Measurements from ENCODE around the gene RAB11FIP3. TPM values are rescaled to one million over a fixed set of nuclear protein-coding genes. Genes with fewer than 3 reads are reported as not detected.
A peak's percentile ranks its signal among the peaks of the same experiment; 100 is the strongest.

Gene RAB11FIP3
- total RNA-seq, 1 donor from 2014 or later = 34.5 TPM

DNA sequence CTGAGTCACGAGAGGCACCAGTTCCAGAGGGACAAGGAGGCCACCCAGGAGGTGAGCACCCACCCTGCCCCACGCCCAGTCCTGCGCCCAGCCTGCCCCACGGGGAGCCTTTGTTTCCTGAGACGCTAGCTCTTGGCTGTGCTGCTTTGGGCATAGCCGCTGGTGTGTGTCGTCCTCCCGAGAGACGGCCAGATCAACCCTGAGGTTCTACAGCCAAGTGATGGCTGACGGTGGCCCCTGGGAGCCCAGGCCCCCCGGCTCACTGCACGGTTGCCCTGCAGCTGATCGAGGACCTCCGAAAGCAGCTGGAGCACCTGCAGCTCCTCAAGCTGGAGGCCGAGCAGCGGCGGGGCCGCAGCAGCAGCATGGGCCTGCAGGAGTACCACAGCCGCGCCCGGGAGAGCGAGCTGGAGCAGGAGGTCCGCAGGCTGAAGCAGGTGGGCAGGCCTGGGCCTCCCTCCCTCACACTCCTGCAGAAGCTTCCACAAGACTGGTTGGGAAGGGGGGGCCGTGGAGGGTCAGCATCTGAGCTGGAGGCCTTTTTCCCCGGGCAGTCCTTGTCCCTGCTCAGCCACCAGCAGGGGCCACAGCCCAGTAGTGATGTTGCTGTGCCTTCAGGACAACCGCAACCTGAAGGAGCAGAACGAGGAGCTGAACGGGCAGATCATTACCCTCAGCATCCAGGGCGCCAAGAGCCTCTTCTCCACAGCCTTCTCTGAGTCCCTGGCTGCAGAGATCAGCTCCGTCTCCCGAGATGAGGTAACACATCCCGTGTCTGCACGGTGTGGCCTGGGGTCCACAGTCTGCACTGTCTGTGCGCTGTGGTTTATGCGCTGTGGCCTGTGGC lies 94.6 kb downstream of the RAB11FIP3 start:
- H3K27me3 ChIP-seq (ENCODE audit: control insufficient read depth, insufficient read depth, low read length) = no peaks in the 10 kb centered on the region
- TF ChIP-seq, protein P1, sequence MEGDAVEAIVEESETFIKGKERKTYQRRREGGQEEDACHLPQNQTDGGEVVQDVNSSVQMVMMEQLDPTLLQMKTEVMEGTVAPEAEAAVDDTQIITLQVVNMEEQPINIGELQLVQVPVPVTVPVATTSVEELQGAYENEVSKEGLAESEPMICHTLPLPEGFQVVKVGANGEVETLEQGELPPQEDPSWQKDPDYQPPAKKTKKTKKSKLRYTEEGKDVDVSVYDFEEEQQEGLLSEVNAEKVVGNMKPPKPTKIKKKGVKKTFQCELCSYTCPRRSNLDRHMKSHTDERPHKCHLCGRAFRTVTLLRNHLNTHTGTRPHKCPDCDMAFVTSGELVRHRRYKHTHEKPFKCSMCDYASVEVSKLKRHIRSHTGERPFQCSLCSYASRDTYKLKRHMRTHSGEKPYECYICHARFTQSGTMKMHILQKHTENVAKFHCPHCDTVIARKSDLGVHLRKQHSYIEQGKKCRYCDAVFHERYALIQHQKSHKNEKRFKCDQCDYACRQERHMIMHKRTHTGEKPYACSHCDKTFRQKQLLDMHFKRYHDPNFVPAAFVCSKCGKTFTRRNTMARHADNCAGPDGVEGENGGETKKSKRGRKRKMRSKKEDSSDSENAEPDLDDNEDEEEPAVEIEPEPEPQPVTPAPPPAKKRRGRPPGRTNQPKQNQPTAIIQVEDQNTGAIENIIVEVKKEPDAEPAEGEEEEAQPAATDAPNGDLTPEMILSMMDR (IDR thresholded peaks at IDR 0.05; ENCODE audit: insufficient read depth, low read length, poor library complexity, severe bottlenecking) = no peak

DNA sequence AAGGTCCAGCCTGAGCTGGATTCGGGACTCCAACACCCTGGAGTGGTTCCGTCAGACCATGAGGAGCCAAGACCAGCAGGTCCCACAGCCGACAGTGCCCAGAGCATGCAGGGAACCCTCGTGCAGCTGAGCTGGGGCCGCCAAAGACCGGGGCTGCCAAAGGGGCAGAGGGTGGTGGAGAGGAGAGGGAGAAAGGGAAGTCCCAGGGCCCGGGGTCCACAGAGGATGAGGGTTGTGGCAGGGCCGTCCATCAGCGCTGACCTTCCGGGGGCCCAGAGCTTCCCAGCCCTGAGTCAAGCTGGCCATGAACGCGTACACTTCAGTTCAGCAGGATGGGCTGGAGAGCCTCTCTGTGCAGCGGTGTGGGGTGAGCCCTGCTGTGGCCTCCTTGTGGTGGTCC lies 95.4 kb downstream of the RAB11FIP3 start:
- no peak for DNase-seq (ENCODE audit: low read depth)
- no peaks in the 10 kb centered on the region for H3K27me3 ChIP-seq (ENCODE audit: control insufficient read depth, insufficient read depth, low read length)
- TF ChIP-seq, protein P1 (IDR thresholded peaks at IDR 0.05; ENCODE audit: insufficient read depth, low read length, poor library complexity, severe bottlenecking) = no peak
- H3K4me3 ChIP-seq (ENCODE audit: low read depth, low read length) = no peak overlapping the region
- H3K36me3 ChIP-seq (ENCODE audit: control insufficient read depth, insufficient read depth, low read length) = no peaks in the 10 kb centered on the region

More for the DNA sequence above, 94.6 kb downstream of the RAB11FIP3 start:
- no peak overlapping the region for H3K4me3 ChIP-seq (ENCODE audit: low read depth, low read length)
- no peaks in the 10 kb centered on the region for H3K36me3 ChIP-seq (ENCODE audit: control insufficient read depth, insufficient read depth, low read length)
- no peak for DNase-seq (ENCODE audit: low read depth)

DNA sequence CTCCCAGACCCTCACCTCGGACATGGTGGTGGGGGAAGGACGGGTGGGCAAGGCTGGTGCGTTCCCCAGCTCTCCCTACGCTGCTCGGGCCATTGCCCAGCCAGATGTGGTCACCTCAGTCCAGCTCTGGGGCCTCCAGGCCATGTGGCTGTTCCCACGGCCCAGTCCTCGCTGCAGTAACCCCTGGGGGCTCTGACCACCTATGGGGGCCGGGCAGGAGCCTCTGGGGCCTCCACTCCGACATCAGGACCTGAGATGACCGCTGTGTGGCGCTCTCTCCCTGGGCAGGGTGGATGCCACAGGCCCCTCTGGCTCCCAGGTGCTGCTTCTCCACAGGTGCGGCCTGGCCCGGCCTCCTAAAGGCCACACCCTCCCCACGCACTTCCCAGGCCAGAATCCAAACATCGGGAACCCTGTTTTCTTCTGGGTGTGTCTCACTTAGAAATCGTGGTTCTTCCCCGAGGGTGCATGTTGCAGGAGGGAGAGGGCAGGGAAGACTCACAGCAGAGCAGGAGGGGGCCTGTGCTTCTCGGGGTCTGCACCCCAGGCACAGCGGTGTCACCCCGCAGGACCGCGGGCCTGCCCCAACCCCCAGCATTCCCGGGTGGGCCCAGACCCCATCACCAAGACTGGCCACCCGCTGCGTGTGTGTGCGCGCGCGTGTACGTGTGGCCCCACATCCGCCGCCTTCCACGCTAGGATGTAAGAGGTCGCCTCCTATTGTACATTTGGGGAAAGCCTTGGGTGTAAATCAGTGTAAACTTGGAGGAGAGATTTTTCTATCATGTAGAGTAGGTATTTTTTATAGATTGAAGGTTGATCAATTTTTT lies 96.1 kb downstream of the RAB11FIP3 start:
- Histone ChIP-seq H3K27me3 (ENCODE audit: control insufficient read depth, insufficient read depth, low read length) (no peaks in the 10 kb centered on the region), H3K36me3 (ENCODE audit: control insufficient read depth, insufficient read depth, low read length) (no peaks in the 10 kb centered on the region), H3K4me3 (ENCODE audit: low read depth, low read length) (no peak overlapping the region)
- TF ChIP-seq, protein P1 (IDR thresholded peaks at IDR 0.05; ENCODE audit: insufficient read depth, low read length, poor library complexity, severe bottlenecking) = peak; percentile 11
- no peak for DNase-seq (ENCODE audit: low read depth)

DNA sequence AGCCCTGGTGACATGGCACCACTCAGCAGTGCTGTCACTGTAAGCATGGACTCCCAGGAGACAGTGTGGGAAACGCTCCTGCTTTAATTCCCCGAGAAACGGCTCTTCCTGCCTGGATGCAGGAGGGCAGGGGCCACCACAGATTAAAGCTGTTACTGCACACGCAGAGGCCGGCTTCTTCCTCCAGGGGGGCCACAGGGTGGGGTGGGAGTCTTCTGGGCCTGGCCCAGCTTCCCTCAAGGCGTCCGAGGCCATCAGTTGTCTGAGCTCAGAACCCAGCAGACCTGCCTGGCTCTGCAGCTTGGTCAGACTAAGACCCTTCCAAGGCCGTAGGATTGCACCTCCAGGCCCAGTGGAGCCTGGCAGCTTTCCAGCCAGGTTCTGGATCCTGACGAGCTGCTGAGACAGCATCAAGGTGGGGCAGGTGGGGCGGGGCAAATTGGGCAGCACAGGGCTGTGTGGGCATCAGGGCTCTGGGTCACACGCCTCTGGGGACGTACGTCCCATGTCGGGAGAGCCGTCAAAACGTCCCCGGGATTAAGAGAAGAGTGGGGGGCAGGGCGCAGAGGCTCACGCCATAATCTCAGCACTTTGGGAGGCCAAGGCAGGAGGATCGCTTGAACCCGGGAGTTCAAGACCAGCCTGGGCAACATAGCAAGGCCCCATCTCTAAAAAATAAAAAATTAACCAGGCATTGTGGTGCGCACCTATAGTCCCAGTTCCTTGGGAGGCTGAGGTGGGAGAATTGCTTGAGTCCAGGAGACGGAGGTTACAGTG lies 97.1 kb downstream of the RAB11FIP3 start:
- Histone ChIP-seq H3K27me3 (ENCODE audit: control insufficient read depth, insufficient read depth, low read length) (no peaks in the 10 kb centered on the region), H3K4me3 (ENCODE audit: low read depth, low read length) (no peak overlapping the region), H3K36me3 (ENCODE audit: control insufficient read depth, insufficient read depth, low read length) (no peaks in the 10 kb centered on the region)
- no peak for DNase-seq (ENCODE audit: low read depth)
- TF ChIP-seq, protein P1 (IDR thresholded peaks at IDR 0.05; ENCODE audit: insufficient read depth, low read length, poor library complexity, severe bottlenecking) = no peak

DNA sequence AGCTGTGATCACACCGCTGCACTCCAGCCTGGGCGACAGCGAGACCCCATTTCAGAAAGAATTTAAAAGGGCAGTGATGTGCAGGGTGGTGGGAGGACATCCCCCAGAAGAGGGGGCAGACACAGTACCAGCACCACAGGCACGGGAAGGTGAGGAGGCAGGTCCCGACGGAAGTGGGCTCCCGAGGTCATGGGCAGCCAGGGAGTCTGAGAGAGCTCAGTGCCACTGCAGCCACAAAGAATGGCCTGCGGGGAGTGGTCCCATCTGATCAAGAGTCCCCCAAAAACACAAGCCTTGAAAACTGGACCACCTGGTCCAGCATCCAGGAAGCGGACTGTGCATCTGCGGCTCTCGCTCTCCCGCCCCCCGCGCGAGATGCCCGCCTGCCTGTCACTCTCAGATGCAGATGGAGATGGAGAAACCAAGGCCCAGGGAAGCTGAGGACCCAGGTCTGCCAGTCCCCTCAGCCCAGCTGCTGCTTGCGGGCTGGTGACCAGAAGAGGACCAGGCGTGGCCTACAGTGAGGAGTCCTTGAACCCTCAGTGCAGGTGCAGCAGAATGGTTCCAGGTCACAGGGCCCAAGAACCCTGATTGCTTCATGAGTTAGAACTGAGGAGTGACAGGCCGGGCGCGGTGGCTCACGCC lies 97.8 kb downstream of the RAB11FIP3 start:
- TF ChIP-seq, protein P1 (IDR thresholded peaks at IDR 0.05; ENCODE audit: insufficient read depth, low read length, poor library complexity, severe bottlenecking) = no peak
- H3K36me3 ChIP-seq (ENCODE audit: control insufficient read depth, insufficient read depth, low read length) = no peaks in the 10 kb centered on the region
- H3K4me3 ChIP-seq (ENCODE audit: low read depth, low read length) = no peak overlapping the region

More for the DNA sequence above, 97.8 kb downstream of the RAB11FIP3 start:
- DNase-seq (ENCODE audit: low read depth) = no peak
- no peaks in the 10 kb centered on the region for H3K27me3 ChIP-seq (ENCODE audit: control insufficient read depth, insufficient read depth, low read length)
